ENCODE data around the gene TXLNB.

Gene TXLNB

GRCh38 chr6:139291813-139292619 is at the start of gene TXLNB:
TSS of gene TXLNB (minus strand) at chr6:139291998. CDS start at chr6:139288899, 3,099 bp downstream.
- DNase-seq: peak; percentile 88

GRCh38 chr6:139341060-139341459 is 49.3 kb upstream of the TXLNB start:
- DNase-seq: no peak

- no peak for DNase-seq
Observed at GRCh38 chr6:139338795-139339194, 47.0 kb upstream of the TXLNB start.

- DNase-seq: no peak
Observed at GRCh38 chr6:139337830-139338229, 46.0 kb upstream of the TXLNB start.

GRCh38 chr6:139337001-139337400 is 45.2 kb upstream of the TXLNB start:
- no peak for DNase-seq

- peak; percentile 6 for DNase-seq
Observed at GRCh38 chr6:139336488-139336887, 44.7 kb upstream of the TXLNB start.

- DNase-seq: no peak
Observed at GRCh38 chr6:139335447-139336210, 43.8 kb upstream of the TXLNB start.

GRCh38 chr6:139334806-139335446 is 43.1 kb upstream of the TXLNB start:
- no peak for DNase-seq

- no peak for DNase-seq
Observed at GRCh38 chr6:139330826-139331500, 39.2 kb upstream of the TXLNB start.

GRCh38 chr6:139330306-139330705 is 38.5 kb upstream of the TXLNB start:
- no peak for DNase-seq

- no peak for DNase-seq
Observed at GRCh38 chr6:139329224-139329623, 37.4 kb upstream of the TXLNB start.

- no peak for DNase-seq
Observed at GRCh38 chr6:139327038-139327437, 35.2 kb upstream of the TXLNB start.

- no peak for DNase-seq
Observed at GRCh38 chr6:139325686-139326085, 33.9 kb upstream of the TXLNB start.

GRCh38 chr6:139325125-139325524 is 33.3 kb upstream of the TXLNB start:
- no peak for DNase-seq

- no peak for DNase-seq
Observed at GRCh38 chr6:139324301-139324555, 32.4 kb upstream of the TXLNB start.

GRCh38 chr6:139323511-139324300 is 31.9 kb upstream of the TXLNB start:
- DNase-seq: peak; percentile 45

GRCh38 chr6:139320081-139320480 is 28.3 kb upstream of the TXLNB start:
- no peak for DNase-seq

- DNase-seq: no peak
Observed at GRCh38 chr6:139316622-139317317, 25.0 kb upstream of the TXLNB start.

- no peak for DNase-seq
Observed at GRCh38 chr6:139313784-139314545, 22.2 kb upstream of the TXLNB start.

- DNase-seq: no peak
Observed at GRCh38 chr6:139313229-139313628, 21.4 kb upstream of the TXLNB start.

- DNase-seq: no peak
Observed at GRCh38 chr6:139311831-139312230, 20.0 kb upstream of the TXLNB start.
